HG02642 (cell line): ENCODE measurements around the gene LRCOL1.

ENCODE experiments used
- ATAC-seq: cut with Tn5 transposase; IDR thresholded peaks from one replicate; pipeline ENCODE4 v1.9.1; 2021; ENCODE audit warnings: mild to moderate bottlenecking; ENCODE audit not compliant: unreplicated experiment, poor library complexity

Gene LRCOL1

GRCh38 chr12:132571051-132571450, 39.3 kb downstream of the LRCOL1 start:
- ATAC-seq, result no peak

DNA sequence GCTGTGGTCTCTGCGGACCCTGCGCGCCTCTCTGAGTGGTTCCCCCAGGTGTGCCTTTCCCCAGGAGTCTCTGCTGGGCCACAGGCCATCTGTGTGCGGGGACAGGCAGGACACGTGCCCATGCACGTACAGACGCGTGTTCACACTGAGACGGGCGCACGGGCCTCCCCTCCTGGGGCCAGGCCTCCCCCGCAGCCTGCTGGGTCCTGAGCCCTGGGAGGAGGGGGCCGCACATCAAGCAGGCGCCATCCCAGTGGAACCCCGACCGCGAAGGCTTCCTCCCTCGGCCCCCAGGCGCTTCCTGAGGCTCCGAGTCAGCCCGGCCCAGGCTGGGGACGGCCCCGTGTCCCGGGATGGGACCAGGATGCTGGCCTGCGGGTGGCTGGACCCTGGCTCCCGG, 39.7 kb downstream of the LRCOL1 start:
- no peak for ATAC-seq

DNA sequence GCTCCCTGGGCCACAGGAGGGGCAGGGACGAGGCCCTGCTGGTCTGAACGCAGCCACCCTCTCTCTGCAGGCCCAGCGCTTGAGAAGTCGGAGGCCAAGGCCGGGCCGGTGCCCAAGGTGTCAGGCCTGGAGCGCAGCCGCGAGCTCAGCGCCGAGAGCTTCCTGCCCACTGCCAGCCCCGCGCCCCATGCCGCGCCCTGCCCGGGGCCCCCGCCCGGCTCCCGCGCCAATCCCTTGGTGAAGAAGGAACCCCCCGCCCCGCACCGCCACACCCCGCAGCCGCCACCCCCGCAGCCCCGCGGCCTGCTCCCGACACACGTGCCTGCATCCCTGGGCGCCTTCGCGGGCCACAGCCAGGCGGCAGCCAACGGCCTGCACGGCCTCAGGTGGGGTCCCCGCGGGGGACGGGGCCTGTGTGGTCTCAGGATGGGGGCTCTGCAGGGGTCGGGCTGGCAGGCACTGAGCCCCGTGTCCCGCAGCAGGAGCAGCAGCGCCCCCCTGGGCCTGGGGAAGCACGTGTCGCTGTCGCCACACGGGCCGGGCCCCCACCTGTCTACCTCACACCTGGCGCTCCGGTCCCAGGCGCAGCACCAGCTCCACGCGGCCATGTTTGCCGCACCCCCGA, 40.4 kb downstream of the LRCOL1 start:
- no peak for ATAC-seq

DNA sequence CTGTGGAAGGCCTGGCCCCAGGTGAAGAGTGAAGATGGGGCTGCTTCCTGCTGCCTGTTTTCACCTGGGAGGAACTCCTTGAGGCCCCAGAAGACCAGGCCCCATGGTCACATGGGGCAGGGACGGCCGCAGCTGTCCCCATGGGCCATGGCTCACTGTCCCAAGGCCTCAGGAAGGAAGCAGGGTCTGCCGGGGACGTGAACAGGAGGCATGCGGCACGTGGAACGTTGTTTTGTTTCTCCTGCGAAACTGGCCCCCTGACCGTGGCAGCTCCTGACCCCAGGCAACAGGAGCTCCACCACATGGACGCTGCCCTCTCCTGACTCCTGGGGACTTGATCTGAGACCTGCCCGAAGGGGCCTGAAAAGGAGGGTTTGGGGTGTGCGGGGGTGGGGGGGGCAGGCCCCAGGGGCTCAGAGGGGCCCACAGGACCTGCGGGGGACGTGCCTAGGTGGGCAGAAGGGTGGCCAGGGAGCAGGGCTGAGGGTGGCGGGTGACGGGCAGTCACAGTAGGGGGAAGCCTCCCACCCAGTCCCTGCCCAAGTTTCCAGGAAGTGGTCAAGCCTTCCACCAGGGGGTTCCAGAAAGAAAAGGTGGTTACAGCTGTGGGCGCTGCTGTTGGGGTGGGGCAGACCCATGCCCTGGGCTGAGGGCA, 41.4 kb downstream of the LRCOL1 start:
- ATAC-seq, result no peak

- no peak for ATAC-seq
Observed at GRCh38 chr12:132568301-132568700, 42.1 kb downstream of the LRCOL1 start.

DNA sequence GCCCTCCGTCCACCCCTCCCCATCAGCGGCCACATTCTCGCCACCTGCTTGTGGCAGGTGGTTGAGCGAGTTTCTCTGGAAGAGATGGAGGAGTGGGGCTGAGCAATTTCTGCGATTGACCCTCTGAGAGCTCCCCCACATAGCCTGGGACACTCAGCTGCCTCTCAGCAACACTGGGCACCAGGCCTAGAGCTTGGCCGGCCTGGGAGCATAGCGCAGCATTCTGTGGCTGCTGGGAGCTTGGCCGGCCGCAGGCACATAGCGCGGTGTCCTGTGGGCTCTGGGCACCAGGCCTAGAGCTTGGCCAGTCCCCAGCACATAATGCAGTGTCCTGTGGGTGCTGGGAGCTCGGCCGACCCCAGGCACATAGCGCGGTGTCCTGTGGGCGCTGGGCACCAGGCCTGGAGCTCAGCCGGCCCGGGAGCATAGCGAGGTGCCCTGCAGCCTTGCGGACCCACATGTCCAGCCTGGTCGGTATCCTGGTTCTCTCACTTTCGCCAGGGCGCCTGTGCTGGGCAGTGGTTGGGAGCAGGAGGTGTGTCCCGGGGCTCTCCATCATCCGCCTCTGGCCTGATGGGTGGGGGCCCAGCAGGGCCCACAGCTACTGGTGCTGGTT, 43.8 kb downstream of the LRCOL1 start:
- ATAC-seq, result no peak

- ATAC-seq, result no peak
Observed at GRCh38 chr12:132565365-132565764, 45.0 kb downstream of the LRCOL1 start.

- no peak for ATAC-seq
Observed at GRCh38 chr12:132563911-132564310, 46.5 kb downstream of the LRCOL1 start.

GRCh38 chr12:132562489-132563021, 47.8 kb downstream of the LRCOL1 start:
- ATAC-seq, result no peak

- no peak for ATAC-seq
Observed at GRCh38 chr12:132561427-132562156, 48.8 kb downstream of the LRCOL1 start.

DNA sequence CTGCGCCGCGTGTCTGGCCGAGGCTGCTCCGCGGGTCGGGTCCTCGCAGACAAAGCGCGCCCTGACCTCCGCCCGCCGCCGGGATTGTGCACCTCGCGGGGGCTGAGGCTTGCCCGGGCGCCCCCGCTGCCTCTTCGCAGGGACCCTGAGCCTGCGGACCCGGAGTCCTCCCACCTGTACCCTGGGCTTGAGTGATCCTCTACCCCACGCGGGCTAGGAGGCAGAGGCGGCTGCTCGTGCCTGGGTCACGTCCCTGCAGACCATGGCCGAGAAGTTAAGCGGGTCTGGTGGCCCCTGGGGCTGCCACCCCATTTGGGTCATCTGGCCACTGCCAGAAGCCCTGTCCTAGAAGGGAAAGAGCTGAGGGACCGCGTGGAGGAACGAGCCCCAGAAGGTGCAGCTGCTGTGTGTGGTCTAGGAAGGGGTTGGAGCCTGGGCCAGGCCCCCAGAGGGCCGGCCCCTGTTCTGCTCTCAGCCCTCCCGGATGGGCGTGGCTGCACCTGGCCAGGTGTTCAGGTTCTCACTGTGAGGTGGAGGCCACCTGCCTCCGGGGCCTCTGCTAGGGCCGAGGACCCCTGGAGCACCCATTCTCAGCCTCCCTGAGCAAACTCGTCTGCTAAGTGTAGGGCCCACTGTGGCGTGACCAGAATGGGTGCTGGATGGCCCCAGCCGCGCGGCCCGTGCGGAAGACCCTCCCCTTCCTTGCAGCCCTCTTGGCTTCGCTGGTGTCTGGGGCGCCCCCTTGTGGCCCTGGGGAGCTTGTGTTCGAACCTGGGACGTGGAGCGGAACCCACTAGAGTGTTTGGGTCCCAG, 49.6 kb downstream of the LRCOL1 start:
- no peak for ATAC-seq

DNA sequence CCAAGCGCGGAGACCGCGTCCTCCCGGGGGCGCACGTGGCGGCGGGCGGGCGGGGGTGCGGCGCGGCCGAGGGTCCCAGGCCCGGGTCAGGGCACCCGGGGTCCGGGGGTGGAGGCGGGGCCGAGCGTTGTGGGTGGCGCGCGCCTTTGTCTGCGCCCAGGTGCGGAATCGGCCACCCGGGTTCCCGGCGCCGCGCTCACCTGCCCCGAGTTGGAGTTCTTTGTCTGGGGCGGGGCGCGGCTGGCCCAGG, 50.1 kb downstream of the LRCOL1 start:
- no peak for ATAC-seq

DNA sequence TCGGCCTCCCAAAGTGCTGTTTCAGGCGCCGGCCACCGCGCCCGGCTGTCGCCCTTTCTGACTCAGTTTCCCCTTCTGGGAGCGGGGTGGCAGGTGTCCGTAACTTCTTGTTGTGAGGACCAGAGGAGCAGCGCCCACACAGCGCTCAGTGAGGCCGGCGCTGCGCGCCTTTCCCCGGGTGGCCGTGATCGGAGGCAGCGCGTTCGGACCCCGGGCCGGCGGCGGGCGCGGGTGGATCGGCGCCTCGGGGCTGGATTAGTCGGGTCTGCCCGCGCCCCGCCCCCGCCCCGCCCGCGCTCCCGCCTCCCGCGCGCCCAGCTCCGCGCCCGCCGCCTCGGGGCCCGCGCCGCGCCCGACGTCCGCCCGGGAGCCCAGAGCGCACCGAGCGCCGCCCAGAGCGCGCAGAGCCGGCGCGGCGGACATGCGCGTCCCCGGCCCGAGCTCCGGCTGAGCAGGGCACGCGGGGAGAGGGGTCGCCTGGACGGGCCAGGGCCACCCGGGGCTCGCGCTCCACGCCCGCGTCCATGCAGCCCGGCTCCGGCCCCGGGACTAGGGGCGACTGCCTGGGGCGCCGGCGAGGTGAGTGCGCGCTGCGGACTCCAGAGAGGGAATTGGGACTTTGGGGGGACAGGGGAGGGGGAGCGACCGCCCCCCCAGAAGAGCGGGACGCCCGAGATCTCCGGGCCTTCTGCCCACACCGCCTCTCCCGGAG, 50.6 kb downstream of the LRCOL1 start:
- ATAC-seq, result no peak

DNA sequence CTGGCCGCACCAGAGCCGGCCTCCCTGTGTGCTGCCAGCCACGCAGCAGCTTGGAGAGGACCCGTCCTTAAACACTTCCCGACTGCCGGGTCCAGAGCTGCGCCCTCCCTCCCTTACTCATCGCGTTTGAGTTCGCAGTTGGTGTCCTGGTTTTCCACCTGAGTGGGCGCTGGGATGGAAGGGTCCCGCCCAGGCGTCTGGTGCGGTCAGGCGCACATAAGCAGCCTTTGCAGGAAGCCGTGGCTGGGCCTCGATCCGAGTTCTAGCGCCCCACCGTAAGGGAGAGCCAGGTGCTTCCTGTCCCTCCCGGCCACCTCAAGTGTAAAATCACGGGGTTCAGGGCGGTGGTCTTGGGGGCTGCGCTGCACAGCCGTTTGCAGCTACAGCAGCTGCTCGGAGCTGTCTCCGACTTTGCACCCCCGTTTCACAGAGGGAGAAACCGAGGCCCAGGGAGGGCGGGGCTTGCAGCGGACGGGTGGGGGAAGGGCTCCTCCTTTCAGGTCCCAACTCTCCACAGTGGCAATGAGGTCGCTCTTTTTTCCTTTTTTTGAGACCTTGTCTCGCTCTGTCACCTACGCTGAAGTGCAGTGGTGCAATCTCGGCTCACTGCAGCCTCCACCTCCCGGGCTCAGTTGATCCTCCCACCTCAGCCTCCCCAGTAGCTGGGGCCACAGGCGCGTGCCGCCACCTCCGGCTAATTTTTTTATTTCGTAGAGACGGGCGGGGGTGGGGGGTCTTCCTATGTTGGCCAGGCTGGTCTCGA, 51.3 kb downstream of the LRCOL1 start:
- ATAC-seq, result no peak

DNA sequence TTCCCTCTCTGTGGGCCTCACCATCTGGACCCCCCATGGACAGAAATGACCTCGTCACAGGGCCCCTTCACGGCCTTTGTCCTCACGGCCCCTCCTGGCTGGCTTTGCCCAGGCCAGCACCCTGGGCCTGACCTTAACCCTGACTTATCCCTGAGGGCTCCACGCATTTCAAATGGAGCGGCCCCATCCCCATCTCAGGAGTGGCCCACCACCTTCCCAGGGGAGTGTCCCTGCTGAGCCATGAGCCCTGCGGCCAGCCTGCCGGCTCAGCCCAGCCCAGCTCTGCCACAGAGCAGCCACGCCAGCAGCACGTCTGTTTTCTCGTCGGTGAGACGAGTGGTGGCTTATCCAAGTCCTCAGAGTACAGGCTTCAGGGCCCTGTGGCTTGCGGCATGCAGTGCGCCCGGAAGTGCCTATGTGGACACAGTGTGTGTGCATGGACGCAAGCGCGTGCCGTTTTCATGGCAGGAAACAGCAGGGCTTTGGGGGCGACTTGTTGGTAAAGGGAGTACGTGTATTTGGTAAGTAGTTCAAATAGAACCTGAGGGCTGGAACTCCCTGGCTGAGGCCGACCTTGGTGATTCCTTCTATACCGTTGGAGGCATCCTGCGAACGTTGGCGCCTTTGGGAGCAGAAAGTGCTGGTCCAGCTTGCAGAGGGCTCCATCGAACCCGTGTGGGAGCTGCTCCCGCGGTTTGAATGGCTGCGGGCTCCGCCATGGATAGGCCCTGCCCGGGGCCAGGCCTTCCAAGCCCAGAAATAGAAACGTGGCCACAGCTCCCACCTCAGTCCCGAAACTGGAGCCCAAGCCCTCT, 52.1 kb downstream of the LRCOL1 start:
- ATAC-seq, result no peak

- ATAC-seq, result no peak
Observed at GRCh38 chr12:132557291-132558015, 52.9 kb downstream of the LRCOL1 start.

DNA sequence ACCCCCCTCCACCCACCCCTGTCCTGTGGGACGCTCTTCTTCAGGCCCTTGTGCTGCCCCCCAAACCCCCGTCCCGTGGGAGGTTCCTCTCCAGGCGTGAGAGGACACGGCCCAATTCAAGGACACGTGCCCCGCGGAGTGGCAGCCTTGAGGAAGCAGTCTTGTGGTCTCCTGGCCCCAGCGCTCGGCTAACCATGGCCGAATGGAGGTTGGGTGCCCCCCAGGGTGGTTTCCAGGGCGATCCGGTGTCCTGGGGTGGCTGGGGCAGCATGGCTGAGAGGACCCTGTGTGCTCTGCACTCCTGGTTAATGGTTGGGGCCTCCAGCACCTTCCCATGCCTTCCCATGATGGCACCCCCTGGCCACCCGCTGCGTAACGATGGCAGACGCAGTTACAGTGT, 53.6 kb downstream of the LRCOL1 start:
- ATAC-seq, result no peak

GRCh38 chr12:132556216-132556615, 54.2 kb downstream of the LRCOL1 start:
- no peak for ATAC-seq
